K562 (cell line): ENCODE measurements around the gene TMSB10. TPM values are rescaled to one million over a fixed set of nuclear protein-coding genes. Genes with fewer than 3 reads are reported as not detected.

ENCODE experiments used
- ATAC-seq: fragments of 200-7000 bp; cut with Tn5 transposase; 3 replicates; pipeline ENCODE4 v1.9.1; 2020; ENCODE audit warnings: moderate library complexity
- BruUV-seq: library from RNA; stranded (reverse); fragments of 400-500 nt; replicated peaks from 2 replicates; lab custom pipeline; 2021; lab: Mats Ljungman, UMichigan
- CTCF ChIA-PET: fragments of 300-600 bp; formaldehyde crosslinking; extraction: SDS; loops from one replicate; lab custom pipeline; 2021; ENCODE audit warnings: low intra/inter-chr PET ratio; lab: Yijun Ruan, JAX
- POLR2A ChIA-PET: fragments of 300-600, 350-650 bp; sonication (Branson Sonifier 250); formaldehyde crosslinking; extraction: SDS; loops from one replicate; lab custom pipeline; 2021; ENCODE audit warnings: antibody characterized with exemption, inconsistent platforms; lab: Yijun Ruan, JAX
- DNase-seq, 4 experiments: peaks; one replicate each; pipeline versions ENCODE4 v3.0.0 to v3.0.0-alpha.2; 2011 to 2018; ENCODE audit warnings: low spot score in 3 of 4, mixed read lengths in 3 of 4; ENCODE audit errors: extremely low read depth in 1 of 4
- FAIRE-seq: peaks from 2 replicates; lab custom pipeline; 2011; peaks lifted over from hg19 to GRCh38; lab: Jason Lieb, UNC
- H2AFZ ChIP-seq: 2 replicates; pipeline ENCODE4 v1.6.0; 2011; ENCODE audit warnings: low read depth, low read length, control low read depth, inconsistent platforms
- H3K27ac ChIP-seq: fragments of 200-600 bp; 3 replicates; pipeline ENCODE4 v1.8.0; 2011; ENCODE audit warnings: low read depth, mild to moderate bottlenecking, control low read depth, inconsistent platforms, low read length, moderate library complexity, mixed read lengths; ENCODE audit errors: extremely low read depth
- H3K27me3 ChIP-seq, 2 experiments: fragments of 300-600 bp in 1 of 2; 2 replicates in 1 of 2; 3 replicates in 1 of 2; pipeline versions ENCODE4 v1.6.0 to v1.8.0; 2011; ENCODE audit warnings: inconsistent platforms in 2 of 2, low read length in 2 of 2, mild to moderate bottlenecking in 1 of 2, mixed read lengths in 1 of 2, moderate library complexity in 1 of 2; ENCODE audit not compliant: control insufficient read depth in 2 of 2, insufficient read depth in 2 of 2
- H3K36me3 ChIP-seq: fragments of 300-600 bp; 3 replicates; pipeline ENCODE4 v1.8.0; 2011; ENCODE audit warnings: mild to moderate bottlenecking, low read length, inconsistent platforms; ENCODE audit not compliant: control insufficient read depth, insufficient read depth
- H3K4me1 ChIP-seq, 2 experiments: fragments of 200-600 bp in 1 of 2; replicated peaks in 1 of 2; 2 replicates in 1 of 2; 3 replicates in 1 of 2; pipeline versions ENCODE4 v1.5.1 to v1.8.0; 2011; ENCODE audit warnings: inconsistent platforms in 2 of 2, low read length in 2 of 2, mild to moderate bottlenecking in 1 of 2, mixed read lengths in 1 of 2, moderate library complexity in 1 of 2; ENCODE audit not compliant: control insufficient read depth in 2 of 2, insufficient read depth in 2 of 2
- H3K4me2 ChIP-seq: 2 replicates; pipeline ENCODE4 v1.6.1; 2011; ENCODE audit warnings: low read length, control low read depth, inconsistent platforms, mixed read lengths; ENCODE audit not compliant: insufficient read depth
- H3K4me3 ChIP-seq: fragments of 200-600 bp; sonication (generic), shearing (Covaris generic); 2 replicates; pipeline ENCODE4 v1.5.1; 2016; ENCODE audit warnings: control low read depth, inconsistent platforms
- H3K79me2 ChIP-seq: fragments of 200-600 bp; 3 replicates; pipeline ENCODE4 v1.8.0; 2011; ENCODE audit warnings: low read length, inconsistent platforms; ENCODE audit not compliant: control insufficient read depth, insufficient read depth
- H3K9ac ChIP-seq, 2 experiments: 2 replicates each; pipeline versions ENCODE4 v1.6.0 to v1.6.1; 2011; ENCODE audit warnings: low read depth in 2 of 2, low read length in 2 of 2, control low read depth in 1 of 2, inconsistent platforms in 1 of 2, mild to moderate bottlenecking in 1 of 2, mixed read lengths in 1 of 2; ENCODE audit not compliant: insufficient read depth in 1 of 2
- H3K9me1 ChIP-seq: one replicate; pipeline ENCODE4 v1.6.0; 2011; ENCODE audit warnings: inconsistent platforms, mild to moderate bottlenecking, low read length, moderate library complexity; ENCODE audit not compliant: control insufficient read depth, insufficient read depth
- H3K9me3 ChIP-seq: replicated peaks from 2 replicates; pipeline ENCODE4 v1.5.1; 2011; ENCODE audit warnings: low read depth, low read length, inconsistent platforms; ENCODE audit not compliant: control insufficient read depth, insufficient read depth
- H4K20me1 ChIP-seq: replicated peaks from 2 replicates; pipeline ENCODE4 v1.6.1; 2011; ENCODE audit warnings: low read length, inconsistent platforms, mixed read lengths; ENCODE audit not compliant: control insufficient read depth, insufficient read depth
- ADNP ChIP-seq: fragments of 200-800 bp; sonication (Bioruptor generic); IDR thresholded peaks from 2 replicates; pipeline ENCODE4 v1.6.1; 2016; ENCODE audit warnings: missing genetic modification characterization, missing compliant biosample characterization
- CSDE1 ChIP-seq, 2 experiments: fragments of 450-650 bp; IDR thresholded peaks; 2 replicates each; pipeline ENCODE4 v1.6.1; 2016; ENCODE audit warnings: mild to moderate bottlenecking in 1 of 2
- CTCF ChIP-seq, 3 experiments: IDR thresholded peaks in 2 of 3; conservative IDR thresholded peaks in 1 of 3; 2 replicates each; pipeline ENCODE4 v1.5.1; 2011 to 2012; ENCODE audit warnings: low read length in 3 of 3, mild to moderate bottlenecking in 3 of 3, control low read depth in 2 of 3, improper control_type of control experiment in 1 of 3, inconsistent platforms in 1 of 3, low read depth in 1 of 3, mixed read lengths in 1 of 3, moderate library complexity in 1 of 3; ENCODE audit not compliant: insufficient read depth in 2 of 3
- ETS1 ChIP-seq: conservative IDR thresholded peaks from 2 replicates; pipeline ENCODE4 v1.6.1; 2011; ENCODE audit warnings: low read depth, mild to moderate bottlenecking, low read length; ENCODE audit not compliant: control insufficient read depth
- EWSR1 ChIP-seq: fragments of 450-650 bp; IDR thresholded peaks from 2 replicates; pipeline ENCODE4 v1.6.1; 2018; ENCODE audit warnings: borderline replicate concordance, mild to moderate bottlenecking, low read depth, moderate library complexity; ENCODE audit not compliant: partially characterized antibody
- FOXA1 ChIP-seq: fragments of 450-650 bp; IDR thresholded peaks from 2 replicates; pipeline ENCODE4 v1.6.1; 2016; ENCODE audit warnings: mild to moderate bottlenecking, borderline replicate concordance
- MEF2A ChIP-seq: IDR thresholded peaks from 2 replicates; pipeline ENCODE4 v1.6.1; 2011; ENCODE audit warnings: low read depth, mild to moderate bottlenecking, low read length, moderate library complexity; ENCODE audit not compliant: control insufficient read depth
- MEIS2 ChIP-seq: fragments of 450-650 bp; IDR thresholded peaks from 2 replicates; pipeline ENCODE4 v1.6.1; 2014; ENCODE audit warnings: mild to moderate bottlenecking; ENCODE audit not compliant: partially characterized antibody
- RAD21 ChIP-seq, 2 experiments: fragments of 250-450 bp in 1 of 2; fragments of 450-650 bp in 1 of 2; sonication (Bioruptor Pico) in 1 of 2; formaldehyde crosslinking in 1 of 2; IDR thresholded peaks in 1 of 2; conservative IDR thresholded peaks in 1 of 2; 2 replicates each; pipeline versions ENCODE4 v1.4.0 to v1.8.0; 2020 to 2022; ENCODE audit warnings: mild to moderate bottlenecking in 2 of 2, moderate library complexity in 1 of 2
- SRF ChIP-seq, 2 experiments: fragments of 250-450, 450-650 bp in 1 of 2; sonication (Bioruptor Pico) in 1 of 2; sonication (generic) in 1 of 2; formaldehyde crosslinking; IDR thresholded peaks; 2 replicates each; pipeline versions ENCODE4 v1.5.0 to v1.5.1; 2020 to 2022; ENCODE audit warnings: mild to moderate bottlenecking in 1 of 2, missing genetic modification reagents in 1 of 2
- TGIF2 ChIP-seq: sonication (generic); formaldehyde crosslinking; IDR thresholded peaks from 2 replicates; pipeline ENCODE4 v1.8.1; 2022; ENCODE audit warnings: mild to moderate bottlenecking, missing genetic modification reagents, moderate library complexity
- ZNF146 ChIP-seq: IDR thresholded peaks from one replicate; pipeline ENCODE4 v1.6.1; 2018; ENCODE audit warnings: missing compliant biosample characterization; ENCODE audit not compliant: unreplicated experiment
- ZNF311 ChIP-seq: fragments of 250-450 bp; sonication (Bioruptor Pico); IDR thresholded peaks from 2 replicates; pipeline ENCODE4 v1.4.0; 2020; ENCODE audit warnings: mild to moderate bottlenecking, moderate library complexity
- WGBS: fragments of 100-300 bp; shearing (Covaris generic); methylation state at CpG from one replicate; pipeline ENCODE4 v1.1.6; 2016; ENCODE audit warnings: low coverage, mixed read lengths; ENCODE audit not compliant: insufficient coverage; ENCODE audit errors: missing lambda C conversion rate; 5-methylcytosine and 5-hydroxymethylcytosine counted together
- in situ Hi-C: fragments of 300-500 bp; cut with MboI; formaldehyde crosslinking; loops from 4 replicates; pipeline ENCODE4 v1.15.0; 2018; ENCODE audit warnings: inconsistent platforms, mixed read lengths
- intact Hi-C: fragments of 100-400 bp; cut with micrococcal nuclease; formaldehyde crosslinking; loops from 2 replicates; pipeline ENCODE4 v1.14.2; 2022
- polyA plus RNA-seq, 8 experiments: library from polyadenylated mRNA; depleted of rRNA in 4 of 8; stranded (reverse) in 5 of 8; unstranded in 3 of 8; fragments of >200 nt; fragmentation: Nextera tagmentation in 2 of 8; fragmentation: Illumina TruSeq in 1 of 8; extraction: Ambion mirVana in 2 of 8; extraction: Trizol in 1 of 8; gene quantifications; 2 replicates each; pipeline versions ENCODE4 v1.2.1 to v1.2.3, GENCODE V29; 2011 to 2014; ENCODE audit warnings: inconsistent platforms in 1 of 8, missing spikeins in 1 of 8
- total RNA-seq, 7 experiments: library from RNA; depleted of rRNA in 6 of 7; stranded (reverse); fragments of >200 nt in 6 of 7; fragmentation: Illumina TruSeq in 2 of 7; extraction: Trizol in 2 of 7; gene quantifications; 2 replicates each; pipeline versions ENCODE4 v1.2.1 to v1.2.3, GENCODE V29; 2011 to 2021; ENCODE audit warnings: low replicate concordance in 1 of 7

TMSB10 gene
- total and polyA plus RNA-seq, 9 of the 15 experiments (the other 6 are each of a cell fraction or from before 2014, with no cell fraction given), result 382 to 2,226 (median 959) TPM

DNA sequence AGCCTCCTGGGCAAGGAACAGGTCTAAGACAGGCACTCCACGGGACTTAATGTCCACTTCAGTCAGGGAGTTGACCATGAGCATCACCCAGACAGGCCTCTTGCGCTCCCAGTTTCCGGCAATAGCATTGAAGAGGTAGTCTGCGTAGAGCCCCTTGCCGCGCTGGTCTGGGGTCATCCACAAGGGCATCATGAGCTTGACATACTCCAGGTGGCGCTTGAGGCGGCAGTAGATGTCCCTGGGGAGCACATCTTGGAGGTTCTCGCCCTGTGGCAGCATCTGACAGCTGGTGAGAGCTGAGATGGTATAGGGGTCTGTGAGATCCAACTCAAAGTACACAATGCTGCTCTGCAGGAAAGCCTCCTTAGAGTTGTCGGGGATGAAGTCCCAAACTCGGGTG lies 35.1 kb upstream of the TMSB10 start:
- no TSS peak for BruUV-seq
- Histone ChIP-seq H3K9ac (no peak overlapping the region), H3K4me1 (no peaks in the 10 kb centered on the region), H3K9me3 (no peaks in the 10 kb centered on the region), H3K36me3 (no peaks in the 10 kb centered on the region), H3K4me2 (no peak overlapping the region), H3K27me3 (peaks cover 19 to 35% of the 10 kb centered on the region in 2 experiments), H3K79me2 (no peaks in the 10 kb centered on the region), H3K9me1 (peaks cover 4% of the 10 kb centered on the region), H3K27ac (no peak overlapping the region), H2AFZ (no peak overlapping the region), H4K20me1 (no peaks in the 10 kb centered on the region; the same call in 1 of the 2 replicates), H3K4me3 (no peak overlapping the region)
- POLR2A ChIA-PET, result interaction anchor here (1.1 kb wide), 1 partner anchor 9 kb away, joined by 5 read pairs; no protein-coding TSS in a partner anchor
- in situ Hi-C loops, result no loop called here
- CTCF ChIA-PET, result interaction anchor here (2.9 kb wide), 1 partner anchor 56 kb away, joined by 20 read pairs; no protein-coding TSS in a partner anchor
- intact Hi-C loops, result loop anchor here (1.0 kb wide), 1 partner anchor 55 kb away; no protein-coding TSS in a partner anchor
- ATAC-seq (peak; percentile 83), DNase-seq (peak in 2 of 4 experiments; percentile 20 to 35), FAIRE-seq (no peak)
- 3% methylated on average over 11 of the region's 11 CpGs for WGBS
- peak; percentile 45 to 52 (median 51) for TF ChIP-seq CTCF (IDR thresholded peaks at IDR 0.05 in 2 of 3, conservative IDR thresholded peaks at IDR 0.05 in 1 of 3; ENCODE audit: insufficient read depth in 2 of 3, low read depth in 1 of 3, low read length in 3 of 3)
- TF ChIP-seq TGIF2 (CRISPR knock-in tag), result no peak
- no peak for TF ChIP-seq MEIS2
- TF ChIP-seq ADNP (tag), result no peak
- no peak for TF ChIP-seq FOXA1
- TF ChIP-seq EWSR1, result no peak
- no peak for TF ChIP-seq CSDE1 (IDR thresholded peaks at IDR 0.05)
- TF ChIP-seq RAD21 (CRISPR knock-in tag; conservative IDR thresholded peaks at IDR 0.05 in 1 of 2, IDR thresholded peaks at IDR 0.05 in 1 of 2), result peak; percentile 63 to 68
- TF ChIP-seq ZNF311, result no peak
- TF ChIP-seq ZNF146, result no peak
- no peak for TF ChIP-seq ETS1
- TF ChIP-seq SRF (CRISPR knock-in tag; IDR thresholded peaks at IDR 0.05), result no peak
- TF ChIP-seq MEF2A, result no peak
